ENCODE results near the gene DDR1. TPM values are rescaled to one million over a fixed set of nuclear protein-coding genes. Genes with fewer than 3 reads are reported as not detected.

Gene DDR1
- total and polyA plus RNA-seq, 4 donors = 6.8 to 32.0 (median 22.5) TPM

- no peaks in the 10 kb centered on the region for H3K4me1 ChIP-seq (ENCODE audit: control insufficient read depth in 1 of 2, insufficient read depth in 2 of 2, low read length in 2 of 2)
- no peak for ATAC-seq (ENCODE audit: low FRiP score)
- WGBS, 2 donors = 83 to 86% methylated on average over 9 of the region's 9 CpGs
- H3K27ac ChIP-seq (ENCODE audit: low read depth in 1 of 2, low read length in 2 of 2) = no peak overlapping the region
- H3K4me3 ChIP-seq (ENCODE audit: low read length in 2 of 2) = no peak overlapping the region
- H3K9me3 ChIP-seq (ENCODE audit: control insufficient read depth, low read length) = no peaks in the 10 kb centered on the region
- no peaks in the 10 kb centered on the region for H3K27me3 ChIP-seq (ENCODE audit: control insufficient read depth in 1 of 2, insufficient read depth in 2 of 2, low read length in 1 of 2)
- no peaks in the 10 kb centered on the region for H3K36me3 ChIP-seq (ENCODE audit: control insufficient read depth in 1 of 2, insufficient read depth in 2 of 2, low read length in 1 of 2)
- DNase-seq = no peak
- intact Hi-C loops (cut with DNase I) = no loop called here
These were observed 44.0 kb upstream of the DDR1 start for GRCh38 chr6:30840084-30840934.

- H3K27ac ChIP-seq (ENCODE audit: low read depth in 1 of 2, low read length in 2 of 2) = no peak overlapping the region
- no peak for DNase-seq
- H3K4me1 ChIP-seq (ENCODE audit: control insufficient read depth in 1 of 2, insufficient read depth in 2 of 2, low read length in 2 of 2) = no peaks in the 10 kb centered on the region
- intact Hi-C loops (cut with DNase I) = no loop called here
- no peaks in the 10 kb centered on the region for H3K27me3 ChIP-seq (ENCODE audit: control insufficient read depth in 1 of 2, insufficient read depth in 2 of 2, low read length in 1 of 2)
- H3K36me3 ChIP-seq (ENCODE audit: control insufficient read depth in 1 of 2, insufficient read depth in 2 of 2, low read length in 1 of 2) = no peaks in the 10 kb centered on the region
- no peak for ATAC-seq (ENCODE audit: low FRiP score)
- WGBS, 2 donors = 93 to 94% methylated on average over 4 of the region's 4 CpGs
- H3K9me3 ChIP-seq (ENCODE audit: control insufficient read depth, low read length) = no peaks in the 10 kb centered on the region
- H3K4me3 ChIP-seq (ENCODE audit: low read length in 2 of 2) = no peak overlapping the region
These were observed 43.2 kb upstream of the DDR1 start for GRCh38 chr6:30840935-30841643.

DNA sequence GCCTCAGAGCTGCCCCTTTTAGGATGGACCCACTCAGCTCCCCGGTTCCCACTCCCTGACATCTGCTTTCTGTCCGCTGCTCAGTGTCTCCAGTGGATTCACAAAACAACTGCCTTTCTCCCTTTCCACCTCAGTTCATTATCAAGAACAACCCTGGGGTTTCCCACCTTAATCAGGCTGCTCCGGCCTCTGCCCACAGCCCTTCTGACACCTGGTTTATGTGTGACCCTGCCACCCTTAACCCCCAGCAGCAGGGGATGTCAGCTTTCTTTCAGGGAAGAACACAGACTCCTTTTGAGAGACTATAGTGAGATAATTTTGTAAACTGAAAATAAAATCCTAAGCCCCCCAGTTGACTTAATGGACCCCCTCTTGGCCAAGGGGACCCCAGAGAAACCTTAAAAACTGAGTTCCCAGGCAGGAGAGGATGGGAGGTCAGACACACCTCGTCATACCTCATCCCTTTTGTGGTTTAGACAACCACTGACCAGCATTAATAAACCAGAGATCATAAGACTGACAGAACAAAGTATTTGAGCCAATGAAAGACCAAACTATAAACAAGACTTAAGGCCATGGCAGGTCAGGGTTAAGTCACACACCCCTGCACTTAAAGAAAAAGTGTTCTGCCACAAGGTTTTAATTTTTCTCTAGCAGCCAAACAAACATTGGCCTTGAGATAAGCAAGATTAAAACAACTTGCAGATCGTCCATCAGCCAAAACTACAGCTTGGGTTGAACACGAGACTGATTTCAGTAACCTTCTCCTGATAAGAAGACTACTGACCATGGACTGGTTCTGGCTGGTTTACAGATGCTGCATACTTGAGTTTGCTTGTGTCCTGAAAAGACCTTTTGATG is 42.4 kb upstream of the DDR1 start:
- H3K4me3 ChIP-seq (ENCODE audit: low read length in 2 of 2) = no peak overlapping the region
- H3K4me1 ChIP-seq (ENCODE audit: control insufficient read depth in 1 of 2, insufficient read depth in 2 of 2, low read length in 2 of 2) = no peaks in the 10 kb centered on the region
- no peak for DNase-seq
- 63 to 66% methylated on average over 6 of the region's 6 CpGs for WGBS, 2 donors
- no peaks in the 10 kb centered on the region for H3K36me3 ChIP-seq (ENCODE audit: control insufficient read depth in 1 of 2, insufficient read depth in 2 of 2, low read length in 1 of 2)
- H3K9me3 ChIP-seq (ENCODE audit: control insufficient read depth, low read length) = no peaks in the 10 kb centered on the region
- intact Hi-C loops (cut with DNase I) = no loop called here
- no peaks in the 10 kb centered on the region for H3K27me3 ChIP-seq (ENCODE audit: control insufficient read depth in 1 of 2, insufficient read depth in 2 of 2, low read length in 1 of 2)
- H3K27ac ChIP-seq (ENCODE audit: low read depth in 1 of 2, low read length in 2 of 2) = no peak overlapping the region
- no peak for ATAC-seq (ENCODE audit: low FRiP score)

GRCh38 chr6:30842754-30843610 is 41.3 kb upstream of the DDR1 start:
- Histone ChIP-seq H3K4me1 (ENCODE audit: control insufficient read depth in 1 of 2, insufficient read depth in 2 of 2, low read length in 2 of 2) (no peaks in the 10 kb centered on the region), H3K4me3 (ENCODE audit: low read length in 2 of 2) (no peak overlapping the region), H3K27me3 (ENCODE audit: control insufficient read depth in 1 of 2, insufficient read depth in 2 of 2, low read length in 1 of 2) (no peaks in the 10 kb centered on the region), H3K36me3 (ENCODE audit: control insufficient read depth in 1 of 2, insufficient read depth in 2 of 2, low read length in 1 of 2) (no peaks in the 10 kb centered on the region), H3K27ac (ENCODE audit: low read depth in 1 of 2, low read length in 2 of 2) (no peak overlapping the region), H3K9me3 (ENCODE audit: control insufficient read depth, low read length) (no peaks in the 10 kb centered on the region)
- 77 to 83% methylated on average over 12 of the region's 12 CpGs for WGBS, 2 donors
- intact Hi-C loops (cut with DNase I) = no loop called here
- ATAC-seq (ENCODE audit: low FRiP score) = no peak
- no peak for DNase-seq

- intact Hi-C loops (cut with DNase I) = no loop called here
- H3K27ac ChIP-seq (ENCODE audit: low read depth in 1 of 2, low read length in 2 of 2) = no peak overlapping the region
- H3K27me3 ChIP-seq (ENCODE audit: control insufficient read depth in 1 of 2, insufficient read depth in 2 of 2, low read length in 1 of 2) = no peaks in the 10 kb centered on the region
- DNase-seq (no peak), ATAC-seq (ENCODE audit: low FRiP score) (no peak)
- no peak overlapping the region for H3K4me3 ChIP-seq (ENCODE audit: low read length in 2 of 2)
- no peaks in the 10 kb centered on the region for H3K36me3 ChIP-seq (ENCODE audit: control insufficient read depth in 1 of 2, insufficient read depth in 2 of 2, low read length in 1 of 2)
- no peaks in the 10 kb centered on the region for H3K9me3 ChIP-seq (ENCODE audit: control insufficient read depth, low read length)
- no peaks in the 10 kb centered on the region for H3K4me1 ChIP-seq (ENCODE audit: control insufficient read depth in 1 of 2, insufficient read depth in 2 of 2, low read length in 2 of 2)
- WGBS, 2 donors = 68 to 75% methylated on average over 3 of the region's 3 CpGs
These were observed 40.7 kb upstream of the DDR1 start for GRCh38 chr6:30843611-30843998.

- 54 to 61% methylated on average over 3 of the region's 3 CpGs for WGBS, 2 donors
- H3K27ac ChIP-seq (ENCODE audit: low read depth in 1 of 2, low read length in 2 of 2) = no peak overlapping the region
These were observed 40.2 kb upstream of the DDR1 start for GRCh38 chr6:30844118-30844535.

DNA sequence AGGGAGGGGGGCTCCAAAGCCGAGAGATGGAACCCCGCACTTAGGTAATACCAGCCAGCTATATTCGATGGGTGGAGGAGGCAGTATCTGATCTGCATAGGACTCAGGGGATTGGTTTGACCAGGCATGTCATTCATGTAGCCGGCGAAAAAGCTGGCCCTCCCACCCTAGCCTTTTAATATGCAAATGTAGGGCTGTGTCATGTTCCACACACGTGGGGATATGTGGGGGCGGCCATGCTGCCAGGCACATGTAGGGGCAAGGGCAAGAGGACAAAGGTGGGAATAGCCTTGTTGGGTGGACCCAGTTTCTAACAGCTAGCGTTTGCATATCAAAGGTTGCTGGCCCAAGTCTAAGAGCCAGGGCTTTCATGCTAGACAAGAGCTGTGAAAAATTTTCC is 39.1 kb upstream of the DDR1 start:
- ATAC-seq (ENCODE audit: low FRiP score) = no peak

More at GRCh38 chr6:30844118-30844535, 40.2 kb upstream of the DDR1 start:
- Histone ChIP-seq H3K9me3 (ENCODE audit: control insufficient read depth, low read length) (no peaks in the 10 kb centered on the region), H3K27me3 (ENCODE audit: control insufficient read depth in 1 of 2, insufficient read depth in 2 of 2, low read length in 1 of 2) (no peaks in the 10 kb centered on the region), H3K36me3 (ENCODE audit: control insufficient read depth in 1 of 2, insufficient read depth in 2 of 2, low read length in 1 of 2) (no peaks in the 10 kb centered on the region), H3K4me1 (ENCODE audit: control insufficient read depth in 1 of 2, insufficient read depth in 2 of 2, low read length in 2 of 2) (no peaks in the 10 kb centered on the region), H3K4me3 (ENCODE audit: low read length in 2 of 2) (no peak overlapping the region)
- intact Hi-C loops (cut with DNase I) = no loop called here
- ATAC-seq (ENCODE audit: low FRiP score) = no peak
- DNase-seq = no peak

GRCh38 chr6:30847421-30847970 is 36.8 kb upstream of the DDR1 start:
- intact Hi-C loops (cut with DNase I) = no loop called here
- Histone ChIP-seq H3K27ac (ENCODE audit: low read depth in 1 of 2, low read length in 2 of 2) (no peak overlapping the region), H3K9me3 (ENCODE audit: control insufficient read depth, low read length) (no peaks in the 10 kb centered on the region), H3K4me1 (ENCODE audit: control insufficient read depth in 1 of 2, insufficient read depth in 2 of 2, low read length in 2 of 2) (no peaks in the 10 kb centered on the region), H3K27me3 (ENCODE audit: control insufficient read depth in 1 of 2, insufficient read depth in 2 of 2, low read length in 1 of 2) (no peaks in the 10 kb centered on the region), H3K4me3 (ENCODE audit: low read length in 2 of 2) (no peak overlapping the region), H3K36me3 (ENCODE audit: control insufficient read depth in 1 of 2, insufficient read depth in 2 of 2, low read length in 1 of 2) (no peaks in the 10 kb centered on the region)
- DNase-seq (no peak), ATAC-seq (ENCODE audit: low FRiP score) (no peak)
- WGBS, 2 donors = 79 to 80% methylated on average over 11 of the region's 11 CpGs

More for the DNA sequence above, 39.1 kb upstream of the DDR1 start:
- H3K27ac ChIP-seq (ENCODE audit: low read depth in 1 of 2, low read length in 2 of 2) = no peak overlapping the region
- H3K36me3 ChIP-seq (ENCODE audit: control insufficient read depth in 1 of 2, insufficient read depth in 2 of 2, low read length in 1 of 2) = no peaks in the 10 kb centered on the region
- H3K27me3 ChIP-seq (ENCODE audit: control insufficient read depth in 1 of 2, insufficient read depth in 2 of 2, low read length in 1 of 2) = no peaks in the 10 kb centered on the region
- 88 to 91% methylated on average over 8 of the region's 8 CpGs for WGBS, 2 donors
- H3K4me3 ChIP-seq (ENCODE audit: low read length in 2 of 2) = no peak overlapping the region
- H3K9me3 ChIP-seq (ENCODE audit: control insufficient read depth, low read length) = no peaks in the 10 kb centered on the region
- no peak for DNase-seq
- H3K4me1 ChIP-seq (ENCODE audit: control insufficient read depth in 1 of 2, insufficient read depth in 2 of 2, low read length in 2 of 2) = no peaks in the 10 kb centered on the region
- intact Hi-C loops (cut with DNase I) = no loop called here

Measured in aorta (tissue), 5 donors.